HK-2 (cell line): ENCODE results near the gene CALML4.
"Not testable (repeated sequence)": the region's sequence is repeated elsewhere in the genome, so short reads cannot be mapped to it uniquely, and the experiment has no call there.

Source experiments
- DNase-seq: peaks from one replicate; pipeline ENCODE4 v3.0.0-alpha.2; 2018; ENCODE audit not compliant: unreplicated experiment

Gene CALML4

GRCh38 chr15:68191555-68191954 lies 13.6 kb downstream of the CALML4 start:
- no peak for DNase-seq

- no peak for DNase-seq
Measured at GRCh38 chr15:68190048-68190447, 15.1 kb downstream of the CALML4 start.

GRCh38 chr15:68188647-68189046 lies 16.5 kb downstream of the CALML4 start:
- no peak for DNase-seq

GRCh38 chr15:68187559-68187958 lies 17.6 kb downstream of the CALML4 start:
- DNase-seq = no peak

- DNase-seq = no peak
Measured at GRCh38 chr15:68186671-68187397, 18.3 kb downstream of the CALML4 start.

GRCh38 chr15:68184616-68185480 lies 20.3 kb downstream of the CALML4 start:
- DNase-seq = no peak

GRCh38 chr15:68183616-68184315 lies 21.4 kb downstream of the CALML4 start:
- no peak for DNase-seq

GRCh38 chr15:68177742-68178141 lies 27.4 kb downstream of the CALML4 start:
- DNase-seq = no peak

GRCh38 chr15:68176601-68177000 lies 28.5 kb downstream of the CALML4 start:
- DNase-seq = no peak

- no peak for DNase-seq
Measured at GRCh38 chr15:68175526-68175925, 29.6 kb downstream of the CALML4 start.

- DNase-seq = no peak
Measured at GRCh38 chr15:68173119-68173518, 32.0 kb downstream of the CALML4 start.

GRCh38 chr15:68172037-68172436 lies 33.1 kb downstream of the CALML4 start:
- DNase-seq = not testable (repeated sequence)

GRCh38 chr15:68166847-68167246 lies 38.3 kb downstream of the CALML4 start:
- no peak for DNase-seq

- DNase-seq = no peak
Measured at GRCh38 chr15:68163191-68163590, 41.9 kb downstream of the CALML4 start.

- no peak for DNase-seq
Measured at GRCh38 chr15:68158046-68158628, 47.0 kb downstream of the CALML4 start.

- DNase-seq = no peak
Measured at GRCh38 chr15:68157074-68157473, 48.1 kb downstream of the CALML4 start.

GRCh38 chr15:68154923-68155559 lies 50.1 kb downstream of the CALML4 start:
- peak; percentile 1 for DNase-seq

- no peak for DNase-seq
Measured at GRCh38 chr15:68152342-68152741, 52.8 kb downstream of the CALML4 start.

- DNase-seq = no peak
Measured at GRCh38 chr15:68151277-68151676, 53.9 kb downstream of the CALML4 start.

- no peak for DNase-seq
Measured at GRCh38 chr15:68150187-68150586, 54.9 kb downstream of the CALML4 start.

- no peak for DNase-seq
Measured at GRCh38 chr15:68149059-68149458, 56.1 kb downstream of the CALML4 start.

- no peak for DNase-seq
Measured at GRCh38 chr15:68148039-68148438, 57.1 kb downstream of the CALML4 start.
